ENCODE data around the gene SUV39H1.

Gene SUV39H1

GRCh38 chrX:48702032-48702431 lies 5.5 kb downstream of the SUV39H1 start:
- peaks cover 81% of the 10 kb centered on the region for H3K79me2 ChIP-seq (ENCODE audit: insufficient read depth, low read length)
- TF ChIP-seq CTCF (conservative IDR thresholded peaks at IDR 0.05; ENCODE audit: low read length) (no peak), EZH2phosphoT487 (IDR thresholded peaks at IDR 0.05; ENCODE audit: borderline replicate concordance) (no peak)

DNA sequence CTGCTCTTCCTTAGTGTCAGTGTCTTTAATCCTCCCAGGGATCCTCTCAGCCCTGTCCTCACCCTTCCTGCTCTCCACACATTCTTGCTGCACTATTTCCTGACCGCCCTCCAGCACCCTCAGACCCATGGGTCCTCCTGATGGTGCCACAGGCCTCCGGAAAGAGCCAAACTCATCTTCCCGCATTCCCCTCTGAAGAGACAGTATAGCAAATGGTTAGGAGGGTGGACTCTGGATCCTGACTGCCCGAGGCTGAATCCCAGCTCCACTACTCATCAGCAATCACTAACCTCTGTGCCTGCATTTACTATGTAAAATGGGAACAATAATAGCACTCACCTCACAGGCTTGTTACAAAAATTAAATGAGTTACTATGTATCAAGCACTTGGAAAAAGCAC lies 6.2 kb downstream of the SUV39H1 start:
- H3K9me2 ChIP-seq (replicated peaks; ENCODE audit: low read depth, low read length) = no peaks in the 10 kb centered on the region
- H4K20me1 ChIP-seq (ENCODE audit: insufficient read depth, low read length, poor library complexity, severe bottlenecking) = peaks cover 14% of the 10 kb centered on the region
- TF ChIP-seq EZH2phosphoT487 (IDR thresholded peaks at IDR 0.05; ENCODE audit: borderline replicate concordance) (no peak), CTCF (conservative IDR thresholded peaks at IDR 0.05; ENCODE audit: low read length) (no peak)
- peaks cover 63% of the 10 kb centered on the region; the same call in 1 of the 2 replicates for H3K36me3 ChIP-seq (ENCODE audit: insufficient read depth, low read length)
- H3K9me3 ChIP-seq (ENCODE audit: insufficient read depth, low read depth, low read length) = no peaks in the 10 kb centered on the region
- peak overlapping the region; percentile 57 for H3K4me2 ChIP-seq (ENCODE audit: low read depth, low read length, poor library complexity, severe bottlenecking)
- H3K4me1 ChIP-seq (ENCODE audit: insufficient read depth, low read length, poor library complexity, severe bottlenecking) = peaks cover 19% of the 10 kb centered on the region
- no peak overlapping the region for H3K9ac ChIP-seq (ENCODE audit: low read depth, low read length, poor library complexity, severe bottlenecking)
- no peaks in the 10 kb centered on the region for H3F3A ChIP-seq (ENCODE audit: low read depth)
- no peak overlapping the region for H2AFZ ChIP-seq (ENCODE audit: low read length)
- peak overlapping the region; percentile 6 for H3K4me3 ChIP-seq (ENCODE audit: low read length, poor library complexity, severe bottlenecking)
- no peaks in the 10 kb centered on the region for H3K27me3 ChIP-seq (ENCODE audit: insufficient read depth, low read length, poor library complexity, severe bottlenecking)
- H3K79me2 ChIP-seq (ENCODE audit: insufficient read depth, low read length) = peaks cover 74% of the 10 kb centered on the region

More at GRCh38 chrX:48702032-48702431, 5.5 kb downstream of the SUV39H1 start:
- H3K9ac ChIP-seq (ENCODE audit: low read depth, low read length, poor library complexity, severe bottlenecking) = no peak overlapping the region
- H3F3A ChIP-seq (ENCODE audit: low read depth) = no peaks in the 10 kb centered on the region
- H2AFZ ChIP-seq (ENCODE audit: low read length) = no peak overlapping the region
- H3K27me3 ChIP-seq (ENCODE audit: insufficient read depth, low read length, poor library complexity, severe bottlenecking) = no peaks in the 10 kb centered on the region
- H4K20me1 ChIP-seq (ENCODE audit: insufficient read depth, low read length, poor library complexity, severe bottlenecking) = peaks cover 14% of the 10 kb centered on the region
- no peaks in the 10 kb centered on the region for H3K9me2 ChIP-seq (replicated peaks; ENCODE audit: low read depth, low read length)
- no peak overlapping the region for H3K4me3 ChIP-seq (ENCODE audit: low read length, poor library complexity, severe bottlenecking)
- peak overlapping the region; percentile 57 for H3K4me2 ChIP-seq (ENCODE audit: low read depth, low read length, poor library complexity, severe bottlenecking)
- peaks cover 21% of the 10 kb centered on the region for H3K4me1 ChIP-seq (ENCODE audit: insufficient read depth, low read length, poor library complexity, severe bottlenecking)
- peaks cover 58% of the 10 kb centered on the region; the same call in 1 of the 2 replicates for H3K36me3 ChIP-seq (ENCODE audit: insufficient read depth, low read length)
- H3K9me3 ChIP-seq (ENCODE audit: insufficient read depth, low read depth, low read length) = no peaks in the 10 kb centered on the region

GRCh38 chrX:48703228-48703627 lies 6.7 kb downstream of the SUV39H1 start:
- no peak for TF ChIP-seq CTCF (conservative IDR thresholded peaks at IDR 0.05; ENCODE audit: low read length)
- TF ChIP-seq EZH2phosphoT487 (IDR thresholded peaks at IDR 0.05; ENCODE audit: borderline replicate concordance) = no peak
- H3K4me2 ChIP-seq (ENCODE audit: low read depth, low read length, poor library complexity, severe bottlenecking) = peak overlapping the region; percentile 57
- no peaks in the 10 kb centered on the region for H3F3A ChIP-seq (ENCODE audit: low read depth)
- no peaks in the 10 kb centered on the region for H3K9me2 ChIP-seq (replicated peaks; ENCODE audit: low read depth, low read length)
- H3K4me3 ChIP-seq (ENCODE audit: low read length, poor library complexity, severe bottlenecking) = no peak overlapping the region
- H2AFZ ChIP-seq (ENCODE audit: low read length) = no peak overlapping the region
- peaks cover 69% of the 10 kb centered on the region for H3K79me2 ChIP-seq (ENCODE audit: insufficient read depth, low read length)
- H3K36me3 ChIP-seq (ENCODE audit: insufficient read depth, low read length) = peaks cover 64% of the 10 kb centered on the region; the same call in 1 of the 2 replicates
- H3K9me3 ChIP-seq (ENCODE audit: insufficient read depth, low read depth, low read length) = no peaks in the 10 kb centered on the region
- H3K9ac ChIP-seq (ENCODE audit: low read depth, low read length, poor library complexity, severe bottlenecking) = no peak overlapping the region
- no peaks in the 10 kb centered on the region for H3K27me3 ChIP-seq (ENCODE audit: insufficient read depth, low read length, poor library complexity, severe bottlenecking)
- peaks cover 13% of the 10 kb centered on the region for H4K20me1 ChIP-seq (ENCODE audit: insufficient read depth, low read length, poor library complexity, severe bottlenecking)
- H3K4me1 ChIP-seq (ENCODE audit: insufficient read depth, low read length, poor library complexity, severe bottlenecking) = peaks cover 14% of the 10 kb centered on the region
